Progenitor cell of endocrine pancreas (in vitro differentiated cells): ENCODE results near the gene SMAD6. TPM values are rescaled to one million over a fixed set of nuclear protein-coding genes. Genes with fewer than 3 reads are reported as not detected.
"Not testable (repeated sequence)": the region's sequence is repeated elsewhere in the genome, so short reads cannot be mapped to it uniquely, and the experiment has no call there.

ENCODE experiments used
- DNase-seq: peaks from one replicate; pipeline ENCODE4 v3.0.0; 2021; ENCODE audit warnings: low spot score; ENCODE audit not compliant: unreplicated experiment
- H3K27ac Mint-ChIP-seq: 2 replicates; pipeline ENCODE4 v1.8.0; 2021; ENCODE audit warnings: mild to moderate bottlenecking, moderate library complexity, mixed read lengths
- H3K27me3 Mint-ChIP-seq: 2 replicates; pipeline ENCODE4 v1.8.0; 2021; ENCODE audit warnings: mixed read lengths
- H3K36me3 Mint-ChIP-seq: 2 replicates; pipeline ENCODE4 v1.8.0; 2022; ENCODE audit warnings: mixed read lengths; ENCODE audit not compliant: insufficient read depth
- H3K4me1 Mint-ChIP-seq: 2 replicates; pipeline ENCODE4 v1.8.0; 2021; ENCODE audit warnings: low read depth, mixed read lengths
- H3K4me3 Mint-ChIP-seq: 2 replicates; pipeline ENCODE4 v1.8.0; 2021; ENCODE audit warnings: low read depth, mild to moderate bottlenecking, moderate library complexity, mixed read lengths
- H3K9me3 Mint-ChIP-seq: 2 replicates; pipeline ENCODE4 v1.8.0; 2021; ENCODE audit warnings: low read depth, mixed read lengths
- total RNA-seq: library from RNA; stranded (reverse); gene quantifications from 2 replicates; pipeline ENCODE4 v1.2.1, GENCODE V29; 2021
- TF ChIP-seq, protein P1 (sequence below): fragments of 200-600 bp; sonication (generic); IDR thresholded peaks from one replicate; pipeline ENCODE4 v1.5.0; 2021; ENCODE audit warnings: antibody characterized with exemption, mild to moderate bottlenecking; ENCODE audit not compliant: unreplicated experiment

The SMAD6 gene
- total RNA-seq, 1 donor from 2014 or later, result 38.9 TPM

- TF ChIP-seq, protein P1, sequence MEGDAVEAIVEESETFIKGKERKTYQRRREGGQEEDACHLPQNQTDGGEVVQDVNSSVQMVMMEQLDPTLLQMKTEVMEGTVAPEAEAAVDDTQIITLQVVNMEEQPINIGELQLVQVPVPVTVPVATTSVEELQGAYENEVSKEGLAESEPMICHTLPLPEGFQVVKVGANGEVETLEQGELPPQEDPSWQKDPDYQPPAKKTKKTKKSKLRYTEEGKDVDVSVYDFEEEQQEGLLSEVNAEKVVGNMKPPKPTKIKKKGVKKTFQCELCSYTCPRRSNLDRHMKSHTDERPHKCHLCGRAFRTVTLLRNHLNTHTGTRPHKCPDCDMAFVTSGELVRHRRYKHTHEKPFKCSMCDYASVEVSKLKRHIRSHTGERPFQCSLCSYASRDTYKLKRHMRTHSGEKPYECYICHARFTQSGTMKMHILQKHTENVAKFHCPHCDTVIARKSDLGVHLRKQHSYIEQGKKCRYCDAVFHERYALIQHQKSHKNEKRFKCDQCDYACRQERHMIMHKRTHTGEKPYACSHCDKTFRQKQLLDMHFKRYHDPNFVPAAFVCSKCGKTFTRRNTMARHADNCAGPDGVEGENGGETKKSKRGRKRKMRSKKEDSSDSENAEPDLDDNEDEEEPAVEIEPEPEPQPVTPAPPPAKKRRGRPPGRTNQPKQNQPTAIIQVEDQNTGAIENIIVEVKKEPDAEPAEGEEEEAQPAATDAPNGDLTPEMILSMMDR, result no peak
- H3K4me3 Mint-ChIP-seq, result no peak overlapping the region
- H3K27me3 Mint-ChIP-seq, result no peaks in the 10 kb centered on the region
- peaks cover 17% of the 10 kb centered on the region for H3K4me1 Mint-ChIP-seq
- peaks cover 4% of the 10 kb centered on the region for H3K9me3 Mint-ChIP-seq
- DNase-seq, result no peak
- H3K27ac Mint-ChIP-seq, result no peak overlapping the region
- H3K36me3 Mint-ChIP-seq, result no peaks in the 10 kb centered on the region
Measured at GRCh38 chr15:66681395-66681794, 20.6 kb upstream of the SMAD6 start.

GRCh38 chr15:66682246-66682645 is 19.8 kb upstream of the SMAD6 start:
- peaks cover 16% of the 10 kb centered on the region for H3K4me1 Mint-ChIP-seq
- no peak overlapping the region for H3K4me3 Mint-ChIP-seq
- H3K27me3 Mint-ChIP-seq, result no peaks in the 10 kb centered on the region
- H3K27ac Mint-ChIP-seq, result no peak overlapping the region
- peaks cover 4% of the 10 kb centered on the region for H3K9me3 Mint-ChIP-seq
- TF ChIP-seq, protein P1, result no peak
- DNase-seq, result no peak
- H3K36me3 Mint-ChIP-seq, result no peaks in the 10 kb centered on the region

- TF ChIP-seq, protein P1, result no peak
- no peak for DNase-seq
- H3K4me3 Mint-ChIP-seq, result no peak overlapping the region
- H3K27ac Mint-ChIP-seq, result no peak overlapping the region
- peaks cover 14% of the 10 kb centered on the region for H3K4me1 Mint-ChIP-seq
- H3K9me3 Mint-ChIP-seq, result peaks cover 4% of the 10 kb centered on the region
- H3K27me3 Mint-ChIP-seq, result no peaks in the 10 kb centered on the region
- no peaks in the 10 kb centered on the region for H3K36me3 Mint-ChIP-seq
Measured at GRCh38 chr15:66682865-66683264, 19.2 kb upstream of the SMAD6 start.

DNA sequence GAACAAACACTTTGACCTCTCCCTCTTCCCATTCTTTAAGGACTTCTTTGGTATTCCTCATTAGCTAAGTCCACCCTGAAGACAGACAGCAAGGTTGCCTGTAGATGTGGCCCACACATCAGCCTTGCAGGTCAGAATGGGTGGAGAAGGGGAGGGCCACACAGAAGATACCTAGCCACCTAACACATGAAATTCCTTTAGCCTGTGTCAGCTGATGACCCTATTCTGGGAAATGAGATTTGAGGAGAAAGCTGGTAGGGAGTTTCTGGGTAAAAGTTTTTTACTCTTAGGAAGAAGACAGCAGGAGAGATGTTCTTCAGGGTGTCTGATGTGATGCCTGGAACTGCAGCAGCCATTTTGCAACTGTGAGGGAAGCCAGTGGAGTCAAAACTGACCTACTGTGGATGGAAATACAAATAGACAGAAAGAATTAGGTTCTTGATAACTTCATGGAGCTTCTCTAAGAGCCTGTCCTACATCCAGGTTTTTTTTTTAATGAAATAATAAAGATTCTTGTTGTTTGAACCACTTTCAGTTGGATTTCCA is 17.8 kb upstream of the SMAD6 start:
- no peaks in the 10 kb centered on the region for H3K27me3 Mint-ChIP-seq
- no peak overlapping the region for H3K27ac Mint-ChIP-seq
- H3K4me3 Mint-ChIP-seq, result no peak overlapping the region
- no peaks in the 10 kb centered on the region for H3K36me3 Mint-ChIP-seq
- TF ChIP-seq, protein P1, result no peak
- H3K4me1 Mint-ChIP-seq, result peaks cover 9% of the 10 kb centered on the region
- no peak for DNase-seq
- H3K9me3 Mint-ChIP-seq, result peaks cover 4% of the 10 kb centered on the region

GRCh38 chr15:66685638-66686150 is 16.3 kb upstream of the SMAD6 start:
- no peaks in the 10 kb centered on the region for H3K27me3 Mint-ChIP-seq
- no peak for DNase-seq
- H3K9me3 Mint-ChIP-seq, result peaks cover 4% of the 10 kb centered on the region
- H3K4me1 Mint-ChIP-seq, result peaks cover 2% of the 10 kb centered on the region
- H3K27ac Mint-ChIP-seq, result no peak overlapping the region
- H3K36me3 Mint-ChIP-seq, result no peaks in the 10 kb centered on the region
- TF ChIP-seq, protein P1, result peak; percentile 30
- no peak overlapping the region for H3K4me3 Mint-ChIP-seq

- H3K27me3 Mint-ChIP-seq, H3K36me3 Mint-ChIP-seq, H3K27ac Mint-ChIP-seq, H3K4me1 Mint-ChIP-seq, H3K4me3 Mint-ChIP-seq, H3K9me3 Mint-ChIP-seq, DNase-seq: not testable (repeated sequence)
Measured at GRCh38 chr15:66690912-66691311, 11.1 kb upstream of the SMAD6 start.
